ENCODE measurements around the gene UBTD2.

Gene UBTD2

DNA sequence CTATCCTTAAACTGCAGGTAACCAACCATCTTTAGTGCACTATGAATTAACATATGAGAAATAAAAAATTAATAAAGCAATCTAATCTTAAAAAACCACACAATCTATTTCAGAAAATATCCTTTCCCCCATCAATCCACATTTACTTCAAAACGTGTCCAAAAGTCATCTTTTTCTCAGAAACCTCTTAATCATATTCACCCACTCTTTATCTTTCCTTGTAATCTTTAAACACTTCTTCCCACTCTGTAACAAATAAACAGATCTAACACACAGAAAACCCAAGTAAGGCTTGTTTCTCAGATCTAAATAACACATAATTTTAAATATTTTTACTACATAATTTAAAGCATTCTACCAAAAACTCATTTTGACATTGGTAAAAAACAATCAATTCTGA is 45.2 kb downstream of the UBTD2 start:
- no peaks in the 10 kb centered on the region for H3K9me3 ChIP-seq
- H3K27me3 ChIP-seq, result no peaks in the 10 kb centered on the region
- H3K4me3 ChIP-seq (ENCODE audit: low read depth in 1 of 2, low read length in 1 of 2), result no peak overlapping the region
- H3K27ac ChIP-seq, result no peak overlapping the region
- no peak for TF ChIP-seq CTCF (IDR thresholded peaks at IDR 0.05)
- H3K4me1 ChIP-seq (ENCODE audit: control insufficient read depth in 1 of 2, insufficient read depth in 1 of 2, low read depth in 1 of 2, low read length in 1 of 2), result peaks cover 3 to 8% of the 10 kb centered on the region in 2 experiments
- H3K36me3 ChIP-seq, result no peaks in the 10 kb centered on the region

DNA sequence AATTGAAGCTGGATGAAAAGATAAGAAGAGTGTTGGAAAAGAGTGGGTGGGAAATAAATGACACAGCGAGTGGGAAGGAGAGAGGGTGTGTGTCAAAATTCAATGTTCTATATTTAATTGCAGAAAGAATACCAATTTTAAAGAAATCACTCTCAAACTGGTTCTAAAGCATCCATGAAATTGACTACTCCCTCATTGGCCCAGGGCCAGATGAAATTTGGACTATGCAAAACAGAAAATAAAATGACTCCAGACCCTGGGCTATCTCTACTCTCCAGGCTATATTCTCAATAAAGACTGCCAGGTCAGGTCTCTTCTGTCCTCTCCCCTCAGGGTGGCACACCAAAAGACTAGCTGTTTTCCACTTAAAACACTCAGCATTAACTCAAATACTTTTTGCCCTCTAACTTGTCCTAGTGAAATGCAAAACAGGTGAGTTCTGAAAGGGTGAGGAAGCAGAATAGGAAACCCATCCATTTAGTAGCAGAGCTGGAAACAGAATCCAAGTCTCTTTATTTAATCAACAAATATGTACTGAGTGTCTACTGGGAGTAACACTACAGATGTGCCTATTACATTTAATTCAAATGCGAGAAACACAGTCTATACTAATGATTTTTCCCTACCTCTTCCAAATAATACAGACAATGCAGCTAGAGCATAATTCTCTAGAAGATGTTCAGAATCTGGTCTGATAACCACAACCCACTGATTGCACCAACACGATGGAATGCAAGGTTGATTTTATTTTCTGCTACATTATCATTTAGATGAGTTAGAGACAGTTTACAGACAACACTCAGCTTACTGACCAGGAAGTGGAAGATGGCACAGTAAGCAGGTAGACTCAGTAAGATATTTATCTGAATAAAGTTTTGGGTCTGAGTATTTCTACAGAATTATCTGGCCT is 47.5 kb downstream of the UBTD2 start:
- H3K27ac ChIP-seq, result no peak overlapping the region
- no peaks in the 10 kb centered on the region for H3K27me3 ChIP-seq
- H3K9me3 ChIP-seq, result no peaks in the 10 kb centered on the region
- peaks cover 3 to 8% of the 10 kb centered on the region in 2 experiments for H3K4me1 ChIP-seq (ENCODE audit: control insufficient read depth in 1 of 2, insufficient read depth in 1 of 2, low read depth in 1 of 2, low read length in 1 of 2)
- peaks cover 5% of the 10 kb centered on the region for H3K36me3 ChIP-seq
- H3K4me3 ChIP-seq (ENCODE audit: low read depth in 1 of 2, low read length in 1 of 2), result no peak overlapping the region
- TF ChIP-seq CTCF (IDR thresholded peaks at IDR 0.05), result no peak

- no peak for TF ChIP-seq CTCF (IDR thresholded peaks at IDR 0.05)
- H3K36me3 ChIP-seq, result peaks cover 5% of the 10 kb centered on the region
- H3K27ac ChIP-seq, result peak overlapping the region; percentile 23
- H3K9me3 ChIP-seq, result no peaks in the 10 kb centered on the region
- peaks cover 3 to 8% of the 10 kb centered on the region in 2 experiments for H3K4me1 ChIP-seq (ENCODE audit: control insufficient read depth in 1 of 2, insufficient read depth in 1 of 2, low read depth in 1 of 2, low read length in 1 of 2)
- H3K27me3 ChIP-seq, result no peaks in the 10 kb centered on the region
- no peak overlapping the region for H3K4me3 ChIP-seq (ENCODE audit: low read depth in 1 of 2, low read length in 1 of 2)
These were observed 48.3 kb downstream of the UBTD2 start for GRCh38 chr5:172235132-172235780.

GRCh38 chr5:172234031-172234430 is 49.5 kb downstream of the UBTD2 start:
- Histone ChIP-seq H3K4me1 (ENCODE audit: control insufficient read depth in 1 of 2, insufficient read depth in 1 of 2, low read depth in 1 of 2, low read length in 1 of 2) (peaks cover 3 to 8% of the 10 kb centered on the region in 2 experiments), H3K9me3 (no peaks in the 10 kb centered on the region), H3K27me3 (no peaks in the 10 kb centered on the region), H3K36me3 (peaks cover 5% of the 10 kb centered on the region), H3K4me3 (ENCODE audit: low read depth in 1 of 2, low read length in 1 of 2) (no peak overlapping the region), H3K27ac (no peak overlapping the region)
- TF ChIP-seq CTCF (IDR thresholded peaks at IDR 0.05), result no peak

DNA sequence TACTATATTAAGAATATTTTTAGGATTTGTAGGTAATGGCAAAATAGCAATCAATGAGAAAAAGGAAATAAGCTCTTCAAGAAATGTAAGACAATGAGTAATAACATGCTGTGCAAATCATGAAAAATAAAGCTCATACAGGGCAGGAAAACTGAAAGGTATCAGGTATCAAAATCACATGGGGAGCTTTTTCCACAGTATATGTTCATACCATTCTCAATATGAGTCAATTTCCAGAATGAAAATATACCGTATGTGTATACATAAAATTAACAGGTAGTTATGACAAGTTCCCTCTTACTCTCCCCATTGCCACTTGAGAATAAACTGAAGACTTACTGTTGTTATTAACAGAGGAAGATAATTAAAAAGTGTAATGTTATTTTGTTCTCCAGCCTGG is 53.7 kb downstream of the UBTD2 start:
- Histone ChIP-seq H3K4me1 (ENCODE audit: control insufficient read depth in 1 of 2, insufficient read depth in 1 of 2, low read depth in 1 of 2, low read length in 1 of 2) (peaks cover 0 to 2% of the 10 kb centered on the region in 2 experiments), H3K27ac (no peak overlapping the region), H3K4me3 (ENCODE audit: low read depth in 1 of 2, low read length in 1 of 2) (no peak overlapping the region), H3K9me3 (no peaks in the 10 kb centered on the region), H3K27me3 (no peaks in the 10 kb centered on the region), H3K36me3 (peaks cover 5% of the 10 kb centered on the region)
- TF ChIP-seq CTCF (IDR thresholded peaks at IDR 0.05), result no peak
